DND-41 (cell line): ENCODE measurements around the gene GRIK2.

Source experiments
- ATAC-seq: fragments of 200-7000 bp; cut with Tn5 transposase; 3 replicates; pipeline ENCODE4 v1.9.1; 2021; ENCODE audit warnings: low read depth; ENCODE audit not compliant: insufficient read depth
- DNase-seq: peaks from one replicate; pipeline ENCODE4 v3.0.0-alpha.2; 2020
- H2AFZ ChIP-seq: 2 replicates; pipeline ENCODE4 v1.6.0; 2012; ENCODE audit warnings: low read depth, low read length
- H3K27ac ChIP-seq: 2 replicates; pipeline ENCODE4 v1.5.1; 2012; ENCODE audit warnings: low read length, inconsistent platforms
- H3K27me3 ChIP-seq: fragments of 200-600 bp; sonication (generic); 2 replicates; pipeline ENCODE4 v1.6.0; 2012; ENCODE audit warnings: low read length, mild to moderate bottlenecking, inconsistent platforms; ENCODE audit not compliant: insufficient read depth, poor library complexity
- H3K36me3 ChIP-seq: 2 replicates; pipeline ENCODE4 v1.5.1; 2012; ENCODE audit warnings: low read length, inconsistent platforms; ENCODE audit not compliant: insufficient read depth
- H3K4me1 ChIP-seq: 2 replicates; pipeline ENCODE4 v1.5.1; 2012; ENCODE audit warnings: mild to moderate bottlenecking, low read length; ENCODE audit not compliant: insufficient read depth
- H3K4me2 ChIP-seq: 2 replicates; pipeline ENCODE4 v1.6.0; 2012; ENCODE audit warnings: mild to moderate bottlenecking, moderate library complexity, low read length, inconsistent platforms; ENCODE audit not compliant: insufficient read depth
- H3K4me3 ChIP-seq, 2 experiments: fragments of 200-600 bp in 1 of 2; shearing (Covaris generic) in 1 of 2; 2 replicates each; pipeline ENCODE4 v1.5.1; 2012 to 2016; ENCODE audit warnings: inconsistent platforms in 2 of 2, low read length in 2 of 2, mild to moderate bottlenecking in 2 of 2, low read depth in 1 of 2, moderate library complexity in 1 of 2
- H3K79me2 ChIP-seq: 2 replicates; pipeline ENCODE4 v1.6.0; 2012; ENCODE audit warnings: low read length, inconsistent platforms; ENCODE audit not compliant: insufficient read depth
- H3K9ac ChIP-seq: 2 replicates; pipeline ENCODE4 v1.6.0; 2012; ENCODE audit warnings: low read depth, mild to moderate bottlenecking, inconsistent platforms, low read length, moderate library complexity
- H3K9me3 ChIP-seq: 2 replicates; pipeline ENCODE4 v1.5.1; 2012; ENCODE audit warnings: low read length, moderate library complexity, mild to moderate bottlenecking, inconsistent platforms; ENCODE audit not compliant: insufficient read depth, severe bottlenecking
- H4K20me1 ChIP-seq: 2 replicates; pipeline ENCODE4 v1.6.0; 2012; ENCODE audit warnings: low read length; ENCODE audit not compliant: insufficient read depth
- CTCF ChIP-seq: IDR thresholded peaks from 2 replicates; pipeline ENCODE4 v1.5.1; 2012; ENCODE audit warnings: borderline replicate concordance, low read length, moderate library complexity, mild to moderate bottlenecking; ENCODE audit not compliant: poor library complexity, severe bottlenecking; ENCODE audit errors: extremely low read depth
- EZH2 ChIP-seq: IDR thresholded peaks from 3 replicates; pipeline ENCODE4 v1.6.1; 2012; ENCODE audit warnings: borderline replicate concordance, low read depth, mild to moderate bottlenecking, moderate library complexity, low read length, inconsistent platforms; ENCODE audit not compliant: severe bottlenecking

GRIK2 gene

DNA sequence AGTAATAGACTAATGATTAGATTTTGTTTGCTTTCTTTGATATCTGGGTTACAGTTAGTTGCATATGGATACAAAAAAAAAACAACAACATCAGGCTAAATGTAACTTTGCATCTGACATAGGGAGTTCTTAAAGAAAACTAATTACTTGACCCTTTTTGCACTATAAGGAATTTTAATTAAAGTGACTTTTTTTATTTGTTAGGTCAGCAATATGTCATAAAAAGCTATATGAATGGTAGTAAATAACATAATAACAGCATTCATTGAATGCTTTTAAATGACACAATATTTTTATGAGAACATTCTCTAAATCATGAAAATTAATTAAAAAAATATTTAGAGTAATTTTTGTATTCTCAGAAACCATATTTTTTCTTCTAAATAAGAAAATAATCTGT is 183.6 kb downstream of the GRIK2 start:
- Histone ChIP-seq H3K27me3 (no peaks in the 10 kb centered on the region), H3K36me3 (no peaks in the 10 kb centered on the region), H4K20me1 (no peaks in the 10 kb centered on the region), H3K9me3 (no peaks in the 10 kb centered on the region), H3K4me3 (no peak overlapping the region), H3K4me2 (no peak overlapping the region), H3K9ac (no peak overlapping the region), H3K4me1 (no peaks in the 10 kb centered on the region), H2AFZ (no peak overlapping the region), H3K27ac (no peak overlapping the region), H3K79me2 (no peaks in the 10 kb centered on the region)
- ATAC-seq (no peak), DNase-seq (no peak)
- TF ChIP-seq EZH2 (no peak), CTCF (no peak)

DNA sequence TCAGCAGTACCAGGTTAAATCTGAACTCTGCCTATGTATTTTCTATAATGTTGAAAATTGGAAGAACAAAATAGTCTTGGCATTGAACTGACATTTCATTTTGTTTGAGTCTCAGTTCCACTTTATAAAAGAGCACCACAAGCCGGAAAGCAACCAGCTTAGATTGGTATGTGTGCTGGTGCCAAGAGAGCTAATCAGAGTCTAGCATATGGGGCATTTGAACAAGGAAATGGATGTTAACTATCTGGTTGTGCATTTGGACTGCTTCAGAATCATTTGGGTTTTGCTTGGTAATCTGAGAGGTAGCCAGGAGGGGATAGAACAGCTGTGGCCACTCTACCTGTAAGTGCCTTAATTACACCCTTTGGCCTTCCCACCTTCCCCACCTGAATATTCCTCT is 184.8 kb downstream of the GRIK2 start:
- no peak for DNase-seq

GRCh38 chr6:101582792-101583191 is 189.3 kb downstream of the GRIK2 start:
- Histone ChIP-seq H3K4me2 (no peak overlapping the region), H4K20me1 (no peaks in the 10 kb centered on the region), H3K4me3 (no peak overlapping the region), H3K9me3 (no peaks in the 10 kb centered on the region), H3K36me3 (no peaks in the 10 kb centered on the region), H2AFZ (no peak overlapping the region), H3K27ac (no peak overlapping the region), H3K79me2 (no peaks in the 10 kb centered on the region), H3K27me3 (no peaks in the 10 kb centered on the region), H3K9ac (no peak overlapping the region), H3K4me1 (no peaks in the 10 kb centered on the region)
- DNase-seq (no peak), ATAC-seq (no peak)
- TF ChIP-seq CTCF (no peak), EZH2 (no peak)

More for the DNA sequence above, 184.8 kb downstream of the GRIK2 start:
- H3K9me3 ChIP-seq, result no peaks in the 10 kb centered on the region
- H3K36me3 ChIP-seq, result no peaks in the 10 kb centered on the region
- no peak overlapping the region for H3K4me3 ChIP-seq
- H3K27ac ChIP-seq, result no peak overlapping the region
- no peak overlapping the region for H3K4me2 ChIP-seq
- no peaks in the 10 kb centered on the region for H3K4me1 ChIP-seq
- TF ChIP-seq EZH2 (no peak), CTCF (no peak)
- no peaks in the 10 kb centered on the region for H3K79me2 ChIP-seq
- no peaks in the 10 kb centered on the region for H3K27me3 ChIP-seq
- no peak overlapping the region for H2AFZ ChIP-seq
- ATAC-seq, result no peak
- H4K20me1 ChIP-seq, result no peaks in the 10 kb centered on the region
- no peak overlapping the region for H3K9ac ChIP-seq

- no peak overlapping the region for H3K9ac ChIP-seq
- TF ChIP-seq EZH2 (no peak), CTCF (no peak)
- H4K20me1 ChIP-seq, result no peaks in the 10 kb centered on the region
- ATAC-seq (no peak), DNase-seq (no peak)
- H2AFZ ChIP-seq, result no peak overlapping the region
- H3K4me3 ChIP-seq, result no peak overlapping the region
- H3K27me3 ChIP-seq, result no peaks in the 10 kb centered on the region
- H3K4me1 ChIP-seq, result no peaks in the 10 kb centered on the region
- H3K9me3 ChIP-seq, result no peaks in the 10 kb centered on the region
- H3K79me2 ChIP-seq, result no peaks in the 10 kb centered on the region
- H3K4me2 ChIP-seq, result no peak overlapping the region
- H3K27ac ChIP-seq, result no peak overlapping the region
- no peaks in the 10 kb centered on the region for H3K36me3 ChIP-seq
These were observed 192.0 kb downstream of the GRIK2 start for GRCh38 chr6:101585501-101585900.
